GM12878 (cell line): ENCODE results near the gene PROZ. TPM values are rescaled to one million over a fixed set of nuclear protein-coding genes. Genes with fewer than 3 reads are reported as not detected.

ENCODE experiments used
- ATAC-seq: fragments of 200-7000 bp; cut with Tn5 transposase; 3 replicates; pipeline ENCODE4 v1.9.1; 2020; ENCODE audit warnings: mild to moderate bottlenecking, moderate library complexity
- BruUV-seq: library from RNA; stranded (reverse); fragments of 400-500 nt; replicated peaks from 2 replicates; lab custom pipeline; 2021; lab: Mats Ljungman, UMichigan
- CTCF ChIA-PET: fragments of 300-600 bp; sonication (Branson Sonifier 250); formaldehyde crosslinking; extraction: SDS; loops from one replicate; lab custom pipeline; 2021; ENCODE audit warnings: inconsistent platforms; lab: Yijun Ruan, JAX
- POLR2A ChIA-PET: fragments of 350-600 bp; formaldehyde crosslinking; extraction: SDS; loops from one replicate; lab custom pipeline; 2021; ENCODE audit warnings: inconsistent platforms; lab: Charles Lee
- RAD21 ChIA-PET: fragments of 300-600 bp; sonication (Branson Sonifier 250); formaldehyde crosslinking; loops from one replicate; lab custom pipeline; 2023; ENCODE audit warnings: antibody characterized with exemption; ENCODE audit not compliant: unreplicated experiment; lab: Charles Lee
- SMC1A ChIA-PET: fragments of 300-600 bp; sonication (Branson Sonifier 250); formaldehyde crosslinking; loops from one replicate; lab custom pipeline; 2023; ENCODE audit not compliant: unreplicated experiment, uncharacterized antibody; lab: Charles Lee
- DNase-seq: peaks from one replicate; pipeline ENCODE4 v3.0.0-alpha.2; 2011; ENCODE audit warnings: low read depth, low spot score
- FAIRE-seq: peaks from 3 replicates; lab custom pipeline; 2011; peaks lifted over from hg19 to GRCh38; lab: Jason Lieb, UNC
- H2AFZ ChIP-seq: 2 replicates; pipeline ENCODE4 v1.6.0; 2011; ENCODE audit warnings: low read depth, low read length, control low read depth; ENCODE audit not compliant: control insufficient read depth
- H3K27ac ChIP-seq: 2 replicates; pipeline ENCODE4 v1.5.1; 2011; ENCODE audit warnings: control low read depth; ENCODE audit not compliant: control insufficient read depth, insufficient read depth
- H3K27me3 ChIP-seq, 2 experiments: replicated peaks in 1 of 2; 2 replicates each; pipeline versions ENCODE4 v1.6.0 to v1.6.1; 2011; ENCODE audit warnings: low read length in 1 of 2; ENCODE audit not compliant: control insufficient read depth in 2 of 2, insufficient read depth in 2 of 2
- H3K36me3 ChIP-seq, 2 experiments: 2 replicates each; pipeline ENCODE4 v1.5.1; 2011; ENCODE audit warnings: low read length in 1 of 2; ENCODE audit not compliant: control insufficient read depth in 2 of 2, insufficient read depth in 2 of 2
- H3K4me1 ChIP-seq: 2 replicates; pipeline ENCODE4 v1.6.1; 2011; ENCODE audit warnings: mild to moderate bottlenecking, low read length, moderate library complexity, mixed read lengths; ENCODE audit not compliant: control insufficient read depth, insufficient read depth
- H3K4me2 ChIP-seq: 2 replicates; pipeline ENCODE4 v1.6.0; 2011; ENCODE audit warnings: control low read depth; ENCODE audit not compliant: control insufficient read depth, insufficient read depth
- H3K4me3 ChIP-seq: fragments of 200-600 bp; sonication (generic); 2 replicates; pipeline ENCODE4 v1.5.1; 2016
- H3K79me2 ChIP-seq: 2 replicates; pipeline ENCODE4 v1.6.0; 2011; ENCODE audit warnings: low read length; ENCODE audit not compliant: control insufficient read depth, insufficient read depth
- H3K9ac ChIP-seq: 2 replicates; pipeline ENCODE4 v1.8.0; 2011; ENCODE audit warnings: low read length, control low read depth, mixed read lengths; ENCODE audit not compliant: control insufficient read depth, insufficient read depth
- H3K9me3 ChIP-seq: replicated peaks from 3 replicates; pipeline ENCODE4 v1.5.1; 2011; ENCODE audit warnings: mild to moderate bottlenecking, low read length; ENCODE audit not compliant: control insufficient read depth, insufficient read depth
- H4K20me1 ChIP-seq: 2 replicates; pipeline ENCODE4 v1.6.0; 2011; ENCODE audit not compliant: control insufficient read depth, insufficient read depth
- BMI1 ChIP-seq: fragments of 450-650 bp; IDR thresholded peaks from 2 replicates; pipeline ENCODE4 v1.6.1; 2016; ENCODE audit warnings: mild to moderate bottlenecking, moderate library complexity, borderline replicate concordance
- CHD4 ChIP-seq: fragments of 200-600 bp; sonication (generic); IDR thresholded peaks from 2 replicates; pipeline ENCODE4 v1.6.1; 2016; ENCODE audit warnings: mild to moderate bottlenecking
- HDAC6 ChIP-seq: fragments of 200-600 bp; sonication (generic); IDR thresholded peaks from one replicate; pipeline ENCODE4 v1.8.0; 2017; ENCODE audit warnings: antibody characterized with exemption; ENCODE audit not compliant: unreplicated experiment
- KAT2A ChIP-seq: conservative IDR thresholded peaks from 2 replicates; pipeline ENCODE4 v1.6.1; 2011; ENCODE audit warnings: low read depth, low read length; ENCODE audit not compliant: control insufficient read depth
- MTA3 ChIP-seq: IDR thresholded peaks from 2 replicates; pipeline ENCODE4 v1.6.1; 2012; ENCODE audit warnings: low read length, inconsistent platforms, borderline replicate concordance
- PAX5 ChIP-seq: IDR thresholded peaks from 2 replicates; pipeline ENCODE4 v1.6.1; 2011; ENCODE audit warnings: low read depth, low read length, borderline replicate concordance
- PML ChIP-seq: IDR thresholded peaks from 2 replicates; pipeline ENCODE4 v1.6.1; 2012; ENCODE audit warnings: low read length, inconsistent platforms
- POLR2AphosphoS2 ChIP-seq: IDR thresholded peaks from 2 replicates; pipeline ENCODE4 v1.6.1; 2011; ENCODE audit warnings: low read depth, mild to moderate bottlenecking, low read length, improper control_type of control experiment, moderate library complexity
- SMC3 ChIP-seq: IDR thresholded peaks from 2 replicates; pipeline ENCODE4 v1.6.1; 2011; ENCODE audit warnings: low read length, improper control_type of control experiment, borderline replicate concordance
- SPI1 ChIP-seq: IDR thresholded peaks from 2 replicates; pipeline ENCODE4 v1.6.1; 2011; ENCODE audit warnings: low read depth, mild to moderate bottlenecking, low read length, moderate library complexity, borderline replicate concordance; ENCODE audit not compliant: insufficient read depth
- TCF3 ChIP-seq: IDR thresholded peaks from 2 replicates; pipeline ENCODE4 v1.6.1; 2012; ENCODE audit warnings: low read depth, mild to moderate bottlenecking, low read length, borderline replicate concordance; ENCODE audit not compliant: insufficient read depth
- ZNF207 ChIP-seq: fragments of 450-650 bp; IDR thresholded peaks from 2 replicates; pipeline ENCODE4 v1.6.1; 2014; ENCODE audit warnings: antibody characterized with exemption, mild to moderate bottlenecking, borderline replicate concordance
- WGBS: methylation state at CpG from one replicate; pipeline ENCODE4 v1.1.6; 2016; ENCODE audit warnings: low lambda C conversion rate; ENCODE audit not compliant: insufficient replicate concordance, insufficient coverage; ENCODE audit errors: missing lambda C conversion rate; 5-methylcytosine and 5-hydroxymethylcytosine counted together
- in situ Hi-C: fragments of 300-500 bp; cut with MboI; formaldehyde crosslinking; loops from 9 replicates; pipeline ENCODE4 v1.14.3; 2018; ENCODE audit warnings: mixed read lengths
- intact Hi-C: fragments of 100-400 bp; cut with micrococcal nuclease; formaldehyde crosslinking; loops from one replicate; pipeline ENCODE4 v1.14.2; 2022; ENCODE audit not compliant: unreplicated experiment
- polyA plus RNA-seq, 11 experiments: library from polyadenylated mRNA; depleted of rRNA in 4 of 11; unstranded in 6 of 11; stranded (reverse) in 5 of 11; fragments of >200 nt; fragmentation: Nextera tagmentation in 4 of 11; fragmentation: Illumina TruSeq in 1 of 11; extraction: Ambion mirVana in 4 of 11; extraction: Trizol in 1 of 11; gene quantifications; 1 replicate in 1 of 11; 2 replicates in 10 of 11; pipeline versions ENCODE4 v1.2.1 to v1.2.3, GENCODE V29; 2011 to 2016; ENCODE audit warnings: inconsistent platforms in 2 of 11, missing spikeins in 2 of 11, low read depth in 1 of 11
- total RNA-seq, 4 experiments: library from RNA; depleted of rRNA in 3 of 4; stranded (reverse); fragments of >200 nt in 3 of 4; fragmentation: Illumina TruSeq in 1 of 4; extraction: Trizol in 1 of 4; gene quantifications; 2 replicates each; pipeline versions ENCODE4 v1.2.1 to v1.2.3, GENCODE V29; 2013 to 2021
- TF ChIP-seq, protein P1 (sequence below): fragments of 450-650 bp; IDR thresholded peaks from 2 replicates; pipeline ENCODE4 v1.6.1; 2017; ENCODE audit warnings: mild to moderate bottlenecking, moderate library complexity
- TF ChIP-seq, protein P2 (sequence below): IDR thresholded peaks from 2 replicates; pipeline ENCODE4 v1.6.1; 2012; ENCODE audit warnings: mild to moderate bottlenecking, low read depth, low read length

PROZ gene
- total and polyA plus RNA-seq, 10 of the 15 experiments (the other 5 are each of a cell fraction or from before 2014, with no cell fraction given), result 0.07 to 0.24 (median 0.21) TPM; not detected in 7

DNA sequence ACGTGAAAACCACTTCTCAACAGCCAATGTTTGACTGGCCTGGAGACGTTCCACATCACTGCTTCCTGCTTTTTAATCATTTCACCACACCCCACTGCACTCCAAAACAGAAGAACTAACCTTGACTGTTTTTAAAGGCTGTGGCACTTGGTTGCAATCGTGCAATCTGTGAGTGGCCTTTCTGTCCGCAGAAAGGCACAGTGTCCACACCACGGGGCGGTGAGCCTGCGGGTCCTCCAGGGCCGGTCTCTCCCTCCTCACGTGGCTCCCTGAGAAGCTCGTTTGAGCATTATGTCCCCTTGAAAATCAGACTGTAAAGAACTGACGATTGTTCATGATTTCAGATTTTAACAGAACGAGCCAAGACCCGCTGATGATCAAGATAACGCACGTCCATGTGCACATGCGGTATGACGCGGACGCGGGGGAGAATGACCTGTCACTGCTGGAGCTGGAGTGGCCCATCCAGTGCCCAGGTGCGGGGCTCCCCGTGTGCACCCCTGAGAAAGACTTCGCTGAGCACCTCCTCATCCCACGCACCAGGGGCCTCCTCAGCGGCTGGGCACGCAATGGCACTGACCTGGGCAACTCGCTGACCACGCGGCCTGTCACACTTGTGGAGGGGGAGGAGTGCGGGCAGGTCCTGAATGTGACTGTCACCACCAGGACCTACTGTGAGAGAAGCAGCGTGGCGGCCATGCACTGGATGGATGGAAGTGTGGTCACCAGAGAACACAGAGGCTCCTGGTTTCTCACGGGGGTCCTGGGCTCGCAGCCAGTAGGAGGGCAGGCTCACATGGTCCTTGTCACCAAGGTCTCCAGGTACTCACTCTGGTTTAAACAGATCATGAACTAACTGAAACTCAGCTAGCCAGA is 13.0 kb downstream of the PROZ start (continued):
- TF ChIP-seq, protein P1, sequence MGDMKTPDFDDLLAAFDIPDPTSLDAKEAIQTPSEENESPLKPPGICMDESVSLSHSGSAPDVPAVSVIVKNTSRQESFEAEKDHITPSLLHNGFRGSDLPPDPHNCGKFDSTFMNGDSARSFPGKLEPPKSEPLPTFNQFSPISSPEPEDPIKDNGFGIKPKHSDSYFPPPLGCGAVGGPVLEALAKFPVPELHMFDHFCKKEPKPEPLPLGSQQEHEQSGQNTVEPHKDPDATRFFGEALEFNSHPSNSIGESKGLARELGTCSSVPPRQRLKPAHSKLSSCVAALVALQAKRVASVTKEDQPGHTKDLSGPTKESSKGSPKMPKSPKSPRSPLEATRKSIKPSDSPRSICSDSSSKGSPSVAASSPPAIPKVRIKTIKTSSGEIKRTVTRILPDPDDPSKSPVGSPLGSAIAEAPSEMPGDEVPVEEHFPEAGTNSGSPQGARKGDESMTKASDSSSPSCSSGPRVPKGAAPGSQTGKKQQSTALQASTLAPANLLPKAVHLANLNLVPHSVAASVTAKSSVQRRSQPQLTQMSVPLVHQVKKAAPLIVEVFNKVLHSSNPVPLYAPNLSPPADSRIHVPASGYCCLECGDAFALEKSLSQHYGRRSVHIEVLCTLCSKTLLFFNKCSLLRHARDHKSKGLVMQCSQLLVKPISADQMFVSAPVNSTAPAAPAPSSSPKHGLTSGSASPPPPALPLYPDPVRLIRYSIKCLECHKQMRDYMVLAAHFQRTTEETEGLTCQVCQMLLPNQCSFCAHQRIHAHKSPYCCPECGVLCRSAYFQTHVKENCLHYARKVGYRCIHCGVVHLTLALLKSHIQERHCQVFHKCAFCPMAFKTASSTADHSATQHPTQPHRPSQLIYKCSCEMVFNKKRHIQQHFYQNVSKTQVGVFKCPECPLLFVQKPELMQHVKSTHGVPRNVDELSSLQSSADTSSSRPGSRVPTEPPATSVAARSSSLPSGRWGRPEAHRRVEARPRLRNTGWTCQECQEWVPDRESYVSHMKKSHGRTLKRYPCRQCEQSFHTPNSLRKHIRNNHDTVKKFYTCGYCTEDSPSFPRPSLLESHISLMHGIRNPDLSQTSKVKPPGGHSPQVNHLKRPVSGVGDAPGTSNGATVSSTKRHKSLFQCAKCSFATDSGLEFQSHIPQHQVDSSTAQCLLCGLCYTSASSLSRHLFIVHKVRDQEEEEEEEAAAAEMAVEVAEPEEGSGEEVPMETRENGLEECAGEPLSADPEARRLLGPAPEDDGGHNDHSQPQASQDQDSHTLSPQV, result no peak
- TF ChIP-seq HDAC6, result no peak

DNA sequence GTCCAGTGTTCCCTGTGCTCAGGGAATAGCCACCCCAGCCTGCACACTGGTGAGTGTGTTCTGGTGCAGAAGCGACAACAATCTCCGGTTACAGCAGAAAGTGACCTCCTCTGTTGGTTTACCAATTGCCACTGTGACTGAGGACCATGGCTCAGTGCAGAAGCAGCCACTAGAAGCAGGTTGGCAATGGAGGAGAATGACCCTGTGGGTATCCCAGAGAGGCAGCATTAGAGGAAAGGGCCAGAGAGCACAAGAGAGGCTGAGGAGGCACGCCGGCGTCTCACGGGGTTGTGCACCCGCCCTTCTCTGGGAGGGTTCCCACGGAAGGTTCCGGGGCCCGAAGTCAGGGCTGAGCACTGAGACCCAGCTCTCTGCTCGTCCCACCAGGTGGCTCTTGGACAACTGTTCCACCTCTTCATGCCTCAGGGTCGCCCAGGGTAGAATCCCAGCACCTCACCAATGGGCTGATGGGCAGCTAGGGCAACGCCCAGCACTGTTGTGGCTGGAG is 14.0 kb downstream of the PROZ start:
- no peak overlapping the region for H3K27ac ChIP-seq
- H3K36me3 ChIP-seq, result peaks cover 7 to 20% of the 10 kb centered on the region in 2 experiments
- POLR2A ChIA-PET, result interaction anchor here (0.6 kb wide), 1 partner anchor 97 kb away, joined by 6 read pairs; no protein-coding TSS in a partner anchor
- H3K9me3 ChIP-seq, result no peaks in the 10 kb centered on the region; the same call in 2 of the 3 replicates
- H3K4me3 ChIP-seq, result no peak overlapping the region
- intact Hi-C loops, result no loop called here
- H4K20me1 ChIP-seq, result no peaks in the 10 kb centered on the region
- in situ Hi-C loops, result no loop called here
- H3K9ac ChIP-seq, result no peak overlapping the region
- no peaks in the 10 kb centered on the region for H3K27me3 ChIP-seq
- H3K4me2 ChIP-seq, result no peak overlapping the region
- H2AFZ ChIP-seq, result no peak overlapping the region
- CTCF ChIA-PET, result no interaction called here
- FAIRE-seq, result no peak
- 86% methylated on average over 9 of the region's 13 CpGs for WGBS
- BruUV-seq, result no TSS peak
- no peaks in the 10 kb centered on the region for H3K79me2 ChIP-seq
- H3K4me1 ChIP-seq, result no peaks in the 10 kb centered on the region
- RAD21 ChIA-PET, result no interaction called here
- ATAC-seq, result no peak
- SMC1A ChIA-PET, result no interaction called here
- DNase-seq, result no peak
- TF ChIP-seq SPI1, result no peak
- TF ChIP-seq ZNF207, result no peak
- no peak for TF ChIP-seq BMI1
- no peak for TF ChIP-seq CHD4
- TF ChIP-seq MTA3, result no peak
- TF ChIP-seq TCF3, result no peak
- TF ChIP-seq POLR2AphosphoS2, result no peak
- TF ChIP-seq KAT2A, result no peak
- TF ChIP-seq, protein P2, sequence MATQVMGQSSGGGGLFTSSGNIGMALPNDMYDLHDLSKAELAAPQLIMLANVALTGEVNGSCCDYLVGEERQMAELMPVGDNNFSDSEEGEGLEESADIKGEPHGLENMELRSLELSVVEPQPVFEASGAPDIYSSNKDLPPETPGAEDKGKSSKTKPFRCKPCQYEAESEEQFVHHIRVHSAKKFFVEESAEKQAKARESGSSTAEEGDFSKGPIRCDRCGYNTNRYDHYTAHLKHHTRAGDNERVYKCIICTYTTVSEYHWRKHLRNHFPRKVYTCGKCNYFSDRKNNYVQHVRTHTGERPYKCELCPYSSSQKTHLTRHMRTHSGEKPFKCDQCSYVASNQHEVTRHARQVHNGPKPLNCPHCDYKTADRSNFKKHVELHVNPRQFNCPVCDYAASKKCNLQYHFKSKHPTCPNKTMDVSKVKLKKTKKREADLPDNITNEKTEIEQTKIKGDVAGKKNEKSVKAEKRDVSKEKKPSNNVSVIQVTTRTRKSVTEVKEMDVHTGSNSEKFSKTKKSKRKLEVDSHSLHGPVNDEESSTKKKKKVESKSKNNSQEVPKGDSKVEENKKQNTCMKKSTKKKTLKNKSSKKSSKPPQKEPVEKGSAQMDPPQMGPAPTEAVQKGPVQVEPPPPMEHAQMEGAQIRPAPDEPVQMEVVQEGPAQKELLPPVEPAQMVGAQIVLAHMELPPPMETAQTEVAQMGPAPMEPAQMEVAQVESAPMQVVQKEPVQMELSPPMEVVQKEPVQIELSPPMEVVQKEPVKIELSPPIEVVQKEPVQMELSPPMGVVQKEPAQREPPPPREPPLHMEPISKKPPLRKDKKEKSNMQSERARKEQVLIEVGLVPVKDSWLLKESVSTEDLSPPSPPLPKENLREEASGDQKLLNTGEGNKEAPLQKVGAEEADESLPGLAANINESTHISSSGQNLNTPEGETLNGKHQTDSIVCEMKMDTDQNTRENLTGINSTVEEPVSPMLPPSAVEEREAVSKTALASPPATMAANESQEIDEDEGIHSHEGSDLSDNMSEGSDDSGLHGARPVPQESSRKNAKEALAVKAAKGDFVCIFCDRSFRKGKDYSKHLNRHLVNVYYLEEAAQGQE, result no peak
- no peak for TF ChIP-seq PML
- no peak for TF ChIP-seq SMC3
- no peak for TF ChIP-seq PAX5
